Measurements from ENCODE around the gene VEZT. TPM values are rescaled to one million over a fixed set of nuclear protein-coding genes. Genes with fewer than 3 reads are reported as not detected.
"Not testable (repeated sequence)": the region's sequence is repeated elsewhere in the genome, so short reads cannot be mapped to it uniquely, and the experiment has no call there.

Gene VEZT
- total RNA-seq, 3 donors from 2014 or later: 58.4 to 72.8 (median 61.6) TPM

- intact Hi-C loops (cut with DNase I, micrococcal nuclease): no loop called here
- Histone ChIP-seq H3K9me3 (no peaks in the 10 kb centered on the region), H3K4me1 (ENCODE audit: low read depth) (no peaks in the 10 kb centered on the region), H3K36me3 (ENCODE audit: low read depth) (no peaks in the 10 kb centered on the region), H3K4me3 (no peak overlapping the region)
- TF ChIP-seq, protein P1, sequence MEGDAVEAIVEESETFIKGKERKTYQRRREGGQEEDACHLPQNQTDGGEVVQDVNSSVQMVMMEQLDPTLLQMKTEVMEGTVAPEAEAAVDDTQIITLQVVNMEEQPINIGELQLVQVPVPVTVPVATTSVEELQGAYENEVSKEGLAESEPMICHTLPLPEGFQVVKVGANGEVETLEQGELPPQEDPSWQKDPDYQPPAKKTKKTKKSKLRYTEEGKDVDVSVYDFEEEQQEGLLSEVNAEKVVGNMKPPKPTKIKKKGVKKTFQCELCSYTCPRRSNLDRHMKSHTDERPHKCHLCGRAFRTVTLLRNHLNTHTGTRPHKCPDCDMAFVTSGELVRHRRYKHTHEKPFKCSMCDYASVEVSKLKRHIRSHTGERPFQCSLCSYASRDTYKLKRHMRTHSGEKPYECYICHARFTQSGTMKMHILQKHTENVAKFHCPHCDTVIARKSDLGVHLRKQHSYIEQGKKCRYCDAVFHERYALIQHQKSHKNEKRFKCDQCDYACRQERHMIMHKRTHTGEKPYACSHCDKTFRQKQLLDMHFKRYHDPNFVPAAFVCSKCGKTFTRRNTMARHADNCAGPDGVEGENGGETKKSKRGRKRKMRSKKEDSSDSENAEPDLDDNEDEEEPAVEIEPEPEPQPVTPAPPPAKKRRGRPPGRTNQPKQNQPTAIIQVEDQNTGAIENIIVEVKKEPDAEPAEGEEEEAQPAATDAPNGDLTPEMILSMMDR (IDR thresholded peaks at IDR 0.05): no peak
- DNase-seq: no peak
- no peak for ATAC-seq
Observed at GRCh38 chr12:95303476-95303875, 85.9 kb downstream of the VEZT start.

DNA sequence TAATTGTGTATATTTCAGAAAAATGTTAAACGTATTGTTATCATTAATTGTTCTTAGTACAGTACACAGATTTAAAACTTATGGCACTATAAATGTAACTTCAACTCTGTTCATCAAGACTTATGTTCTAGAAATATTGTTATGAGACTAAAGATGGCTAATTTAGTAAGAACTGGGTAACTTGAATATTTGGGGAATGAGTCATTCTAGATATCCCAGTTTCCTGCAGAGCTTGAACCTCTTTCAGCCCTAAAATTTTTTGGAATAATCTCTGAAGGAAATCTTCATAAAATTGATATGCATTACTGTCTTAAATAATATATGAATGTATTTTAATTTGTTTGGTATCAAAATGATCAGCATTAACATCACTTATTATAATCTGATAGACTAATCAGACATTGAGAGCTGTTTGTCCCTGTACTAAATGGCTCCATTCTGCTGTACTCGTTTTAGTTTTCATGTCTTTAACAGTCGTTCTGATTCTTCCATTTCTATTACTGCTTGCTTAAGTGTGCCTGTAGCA, 87.1 kb downstream of the VEZT start:
- Histone ChIP-seq H3K36me3 (ENCODE audit: low read depth) (no peaks in the 10 kb centered on the region), H3K4me3 (no peak overlapping the region), H3K9me3 (no peaks in the 10 kb centered on the region), H3K4me1 (ENCODE audit: low read depth) (no peaks in the 10 kb centered on the region)
- DNase-seq (no peak), ATAC-seq (no peak)
- TF ChIP-seq, protein P1 (IDR thresholded peaks at IDR 0.05): no peak
- intact Hi-C loops (cut with DNase I, micrococcal nuclease): no loop called here

- Histone ChIP-seq H3K4me1 (ENCODE audit: low read depth) (no peaks in the 10 kb centered on the region), H3K36me3 (ENCODE audit: low read depth) (no peaks in the 10 kb centered on the region), H3K4me3 (no peak overlapping the region), H3K9me3 (no peaks in the 10 kb centered on the region)
- DNase-seq: no peak
- intact Hi-C loops (cut with DNase I, micrococcal nuclease): no loop called here
- no peak for ATAC-seq
- TF ChIP-seq, protein P1 (IDR thresholded peaks at IDR 0.05): no peak
Observed at GRCh38 chr12:95312656-95313055, 95.0 kb downstream of the VEZT start.

GRCh38 chr12:95314756-95315155, 97.1 kb downstream of the VEZT start:
- ATAC-seq; DNase-seq; H3K4me3 ChIP-seq; H3K36me3 ChIP-seq (ENCODE audit: low read depth); H3K4me1 ChIP-seq (ENCODE audit: low read depth); intact Hi-C loops (cut with DNase I, micrococcal nuclease); H3K9me3 ChIP-seq: not testable (repeated sequence)

- H3K36me3 ChIP-seq (ENCODE audit: low read depth): no peaks in the 10 kb centered on the region
- TF ChIP-seq, protein P1 (IDR thresholded peaks at IDR 0.05): no peak
- intact Hi-C loops (cut with DNase I, micrococcal nuclease): no loop called here
- DNase-seq (no peak), ATAC-seq (no peak)
- H3K4me1 ChIP-seq (ENCODE audit: low read depth): no peaks in the 10 kb centered on the region
- no peak overlapping the region for H3K4me3 ChIP-seq
- no peaks in the 10 kb centered on the region for H3K9me3 ChIP-seq
Observed at GRCh38 chr12:95316798-95317197, 99.2 kb downstream of the VEZT start.

GRCh38 chr12:95318071-95318545, 100.5 kb downstream of the VEZT start:
- H3K9me3 ChIP-seq: no peaks in the 10 kb centered on the region
- no peaks in the 10 kb centered on the region for H3K36me3 ChIP-seq (ENCODE audit: low read depth)
- ATAC-seq: no peak
- TF ChIP-seq, protein P1 (IDR thresholded peaks at IDR 0.05): no peak
- no peaks in the 10 kb centered on the region for H3K4me1 ChIP-seq (ENCODE audit: low read depth)
- no peak for DNase-seq
- intact Hi-C loops (cut with DNase I, micrococcal nuclease): no loop called here
- no peak overlapping the region for H3K4me3 ChIP-seq

All from mucosa of descending colon (tissue), 3 donors.